ENCODE data around the gene RPA3.

- TF ChIP-seq POLR2A (IDR thresholded peaks at IDR 0.05) (no peak), CTCF (IDR thresholded peaks at IDR 0.05) (no peak)
Observed at GRCh38 chr7:7757576-7757975, 39.2 kb upstream of the RPA3 start.
